Measurements from ENCODE around the gene ZNF423.

ZNF423 gene

DNA sequence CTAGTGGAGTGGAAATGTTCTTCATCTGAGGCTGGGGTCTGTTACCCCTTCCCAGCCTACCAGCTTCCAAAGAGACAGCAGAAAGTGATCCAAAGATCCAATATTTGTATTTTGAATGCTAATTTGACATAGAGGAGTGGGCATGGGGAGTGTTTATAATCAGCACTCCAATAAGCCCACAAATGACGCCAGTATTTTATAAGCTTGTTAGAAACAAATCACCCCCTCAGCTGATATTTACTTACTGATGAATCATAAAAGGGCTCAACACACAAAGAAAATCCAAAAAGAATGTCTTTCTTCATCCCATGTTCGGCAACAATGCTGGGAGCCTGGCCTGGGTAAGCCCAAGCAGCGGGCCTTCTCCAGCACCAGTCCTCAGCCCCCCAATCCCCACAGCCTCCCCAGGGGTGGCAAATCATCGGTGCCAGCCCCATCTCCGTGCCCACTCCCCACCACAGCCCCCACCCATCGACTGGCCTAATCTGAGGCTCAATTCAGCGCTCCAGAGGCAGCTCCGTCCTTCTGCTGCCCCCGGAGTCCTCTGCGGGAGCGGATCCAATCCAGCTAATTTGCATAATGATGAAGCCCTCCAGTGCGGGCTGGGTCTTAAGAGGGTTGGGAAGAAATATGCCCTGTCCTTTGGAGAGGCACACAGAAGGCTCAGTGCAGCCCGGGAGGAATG is 312.8 kb downstream of the ZNF423 start:
- no peak for DNase-seq

GRCh38 chr16:49542391-49542891 is 313.5 kb downstream of the ZNF423 start:
- DNase-seq, result peak; percentile 64

- DNase-seq, result no peak
Measured at GRCh38 chr16:49540836-49541235, 315.1 kb downstream of the ZNF423 start.

DNA sequence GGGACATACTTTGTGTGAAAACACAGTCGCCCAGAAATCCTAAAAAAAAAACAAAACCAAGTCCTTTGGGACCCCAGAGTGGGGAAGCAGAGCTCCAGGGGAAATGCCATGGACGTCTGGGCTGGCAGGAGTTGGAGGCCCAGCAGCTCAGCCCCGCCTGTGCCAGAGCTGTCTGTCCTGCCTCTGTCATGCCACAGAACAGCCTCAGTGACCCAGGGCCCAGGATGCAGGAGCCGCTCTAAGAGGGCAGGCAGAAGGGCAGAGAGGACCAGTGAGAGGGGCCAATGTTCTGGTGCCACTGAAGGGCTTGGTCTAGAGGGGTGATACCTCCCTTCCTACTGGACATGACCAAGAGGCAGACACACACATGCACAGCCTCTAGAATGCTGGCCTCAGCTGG is 316.2 kb downstream of the ZNF423 start:
- no peak for DNase-seq

DNA sequence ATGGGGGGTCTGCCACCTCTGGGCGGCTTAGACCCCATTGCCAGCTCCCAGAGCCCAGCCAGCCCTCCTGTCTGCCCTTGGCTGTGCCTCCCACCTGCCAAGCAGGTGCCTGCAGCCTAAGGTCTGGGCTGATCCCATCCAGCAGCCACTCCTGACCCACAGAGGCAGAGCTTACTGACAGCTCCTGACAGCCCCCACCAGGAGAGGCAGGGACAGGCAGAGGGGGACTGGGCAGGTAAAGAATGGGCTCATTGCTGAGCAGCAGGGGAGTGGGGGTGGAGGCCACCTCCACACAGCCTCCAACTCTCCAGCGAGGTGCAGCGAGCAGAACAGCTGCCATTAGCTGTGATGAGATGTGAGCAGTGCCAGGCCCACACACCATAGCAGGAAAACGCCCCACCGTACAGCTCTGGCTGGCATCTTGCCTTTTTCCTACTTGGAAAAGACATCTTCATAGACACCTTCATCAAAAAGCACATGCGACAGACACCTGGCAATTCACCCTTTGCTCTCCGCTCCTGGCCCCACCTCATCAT is 317.9 kb downstream of the ZNF423 start:
- no peak for DNase-seq

DNA sequence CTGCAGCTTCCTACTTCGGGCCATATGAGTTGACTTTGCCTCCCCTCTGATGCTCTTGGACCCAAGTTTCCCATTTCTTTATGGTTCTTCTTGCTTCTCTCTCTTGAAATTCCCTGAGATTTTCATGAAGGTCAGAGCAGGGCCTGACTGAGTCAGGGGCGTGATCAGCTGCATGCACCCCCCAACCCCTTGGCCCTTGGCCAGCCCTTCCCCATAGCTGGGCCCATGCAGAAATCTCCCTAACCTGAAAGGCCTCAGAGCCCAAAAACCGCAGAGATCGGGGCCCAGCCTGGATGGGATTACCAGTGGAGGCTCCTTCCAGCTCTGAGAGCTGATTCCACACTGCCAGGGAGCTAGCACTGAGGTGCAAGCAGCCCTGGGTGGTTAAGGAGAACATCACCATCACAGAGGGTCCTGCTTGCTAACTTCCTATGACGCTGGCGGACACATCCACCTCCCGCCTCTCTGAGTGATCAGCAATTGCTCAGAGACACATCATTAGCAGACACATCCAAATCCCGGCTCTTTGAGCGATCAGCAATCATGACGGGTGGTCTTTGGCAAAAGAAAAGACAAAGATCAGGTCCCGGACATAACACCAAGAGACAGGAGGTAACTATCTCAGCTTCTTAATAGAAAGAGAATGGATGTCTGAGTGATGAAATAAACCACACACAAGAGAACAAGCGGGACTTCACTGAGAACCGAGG is 320.9 kb downstream of the ZNF423 start:
- no peak for DNase-seq

DNA sequence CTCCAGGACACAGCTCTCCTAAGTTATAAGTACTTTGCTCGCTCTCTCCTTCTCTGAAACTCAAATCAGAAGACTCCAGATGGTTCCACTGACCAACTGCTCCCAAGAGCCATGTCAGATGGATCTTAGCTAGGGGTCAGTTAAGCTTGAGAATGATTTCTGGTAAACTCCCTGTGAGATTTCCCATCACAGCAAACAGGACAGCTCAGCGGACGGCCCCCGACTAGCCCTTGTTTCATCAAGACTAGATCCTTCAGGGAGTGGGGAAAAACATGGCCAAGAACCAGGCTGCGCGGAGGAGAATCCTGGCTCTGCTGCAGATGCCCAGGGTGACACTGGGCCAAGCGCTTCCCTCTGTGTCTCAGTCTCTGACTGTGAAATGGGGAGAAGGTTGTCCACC is 322.5 kb downstream of the ZNF423 start:
- no peak for DNase-seq

- no peak for DNase-seq
Measured at GRCh38 chr16:49532873-49533272, 323.0 kb downstream of the ZNF423 start.

DNA sequence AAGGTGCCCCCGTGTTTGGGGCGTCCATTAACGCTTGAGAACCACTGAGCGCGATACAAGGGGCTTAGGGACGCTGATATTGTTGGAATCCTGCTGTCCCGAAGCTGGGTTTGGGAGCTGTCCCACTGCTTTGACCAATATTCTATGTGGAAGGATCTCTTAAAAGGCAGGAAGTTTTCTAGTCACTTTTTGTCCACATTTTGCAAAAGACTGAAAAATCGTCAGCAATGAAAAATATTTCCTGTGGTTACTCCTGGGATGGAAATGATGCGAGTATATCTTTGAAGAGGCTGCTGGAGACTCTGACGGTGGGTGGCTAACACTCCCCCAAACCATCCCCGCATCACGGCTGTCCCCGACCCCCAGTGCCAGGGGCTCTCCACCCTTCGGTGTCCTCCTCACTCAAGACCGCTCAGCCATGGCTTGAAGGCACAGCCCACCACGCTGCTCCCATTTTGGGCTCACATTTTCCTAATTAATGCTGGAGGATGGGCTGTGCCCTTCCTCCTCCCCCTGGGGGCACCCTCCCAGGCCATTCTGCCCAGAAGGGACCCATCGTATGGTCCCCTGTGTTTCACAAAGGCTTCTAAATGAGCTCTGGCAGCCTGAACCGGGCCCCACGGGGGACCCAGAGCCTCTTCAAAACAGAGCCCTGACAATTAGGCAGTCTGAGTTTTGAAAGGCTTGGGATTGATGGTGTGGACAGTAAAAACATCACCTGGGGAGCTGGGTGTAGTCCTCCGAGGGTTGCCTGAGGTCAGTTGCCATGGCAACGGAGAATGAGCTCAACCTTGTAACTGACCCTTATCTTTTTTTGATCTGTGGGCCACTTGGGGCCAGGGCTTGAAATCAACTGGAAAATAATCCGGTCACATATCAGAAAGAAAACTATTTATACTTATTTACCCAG is 323.7 kb downstream of the ZNF423 start:
- no peak for DNase-seq

- no peak for DNase-seq
Measured at GRCh38 chr16:49531425-49531824, 324.5 kb downstream of the ZNF423 start.

GRCh38 chr16:49530427-49530970 is 325.4 kb downstream of the ZNF423 start:
- DNase-seq, result no peak

DNA sequence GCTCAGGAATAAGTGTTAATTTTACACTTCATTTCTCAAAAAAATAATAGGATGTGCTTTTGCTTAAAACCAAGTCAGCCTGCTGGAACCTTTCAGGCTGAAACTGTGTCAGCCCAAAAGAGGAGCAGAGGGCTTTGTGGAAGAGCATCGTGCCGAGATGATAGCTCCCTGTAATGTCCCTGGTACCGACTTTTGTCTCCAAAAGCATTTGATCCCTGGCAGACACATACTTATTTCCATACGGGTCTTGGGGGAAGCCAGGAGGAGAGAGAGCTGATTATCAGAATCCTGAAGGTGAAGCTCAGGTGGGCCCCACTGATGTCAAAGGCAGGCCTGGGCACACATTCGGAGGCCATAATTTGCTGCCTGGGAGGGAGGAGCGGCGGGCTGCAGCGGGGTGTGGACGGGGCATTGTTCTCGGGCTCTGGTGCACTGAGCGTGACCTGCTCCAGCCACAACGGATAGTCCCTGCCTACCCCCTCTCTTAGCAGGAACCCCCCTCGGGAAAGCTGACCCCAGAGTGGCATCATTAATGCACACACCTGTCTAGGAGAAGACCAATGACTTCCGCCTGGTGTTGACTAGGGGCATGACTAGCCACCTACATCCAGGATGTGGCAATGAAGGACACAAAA is 326.4 kb downstream of the ZNF423 start:
- no peak for DNase-seq

DNA sequence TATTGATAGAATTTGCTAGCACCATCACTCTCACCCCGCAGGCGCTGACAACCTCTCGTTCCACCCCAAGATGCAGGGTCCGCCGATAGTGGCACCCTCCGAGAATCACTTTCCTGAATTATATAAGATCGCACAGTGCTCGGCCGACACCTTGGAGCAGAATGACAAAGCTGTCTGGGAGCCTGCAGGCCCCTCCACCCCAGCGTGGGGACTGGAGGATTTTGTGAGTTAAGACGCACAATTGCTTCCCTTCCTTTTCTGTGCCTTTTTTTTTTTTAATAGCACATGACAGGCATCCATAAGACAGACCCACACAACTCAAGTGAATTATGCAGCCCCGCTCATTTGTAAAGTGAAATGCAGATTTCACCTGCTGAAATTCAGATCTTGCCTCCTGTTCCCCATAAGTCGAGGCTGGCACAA is 327.0 kb downstream of the ZNF423 start:
- DNase-seq, result no peak

GRCh38 chr16:49528060-49528865 is 327.6 kb downstream of the ZNF423 start:
- DNase-seq, result no peak

DNA sequence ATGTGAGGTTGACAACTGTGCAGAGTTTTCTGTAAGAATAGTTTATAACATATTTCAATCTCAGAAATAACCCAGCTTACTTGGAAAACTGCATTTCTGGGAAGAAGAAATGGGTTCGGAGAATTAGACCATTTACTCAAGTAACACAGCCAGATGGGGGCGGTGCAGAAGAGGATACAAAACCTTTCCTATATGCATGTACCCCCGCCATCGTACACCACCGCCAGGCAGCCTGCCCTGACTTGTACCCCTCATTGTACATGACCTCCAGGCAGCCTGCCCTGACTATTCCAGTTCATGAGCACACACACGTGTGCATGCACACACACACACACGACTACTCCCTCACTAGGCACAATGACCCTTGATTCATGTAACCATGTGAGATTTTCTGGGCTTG is 328.3 kb downstream of the ZNF423 start:
- no peak for DNase-seq

- peak; percentile 51 for DNase-seq
Measured at GRCh38 chr16:49526860-49527365, 329.0 kb downstream of the ZNF423 start.

DNA sequence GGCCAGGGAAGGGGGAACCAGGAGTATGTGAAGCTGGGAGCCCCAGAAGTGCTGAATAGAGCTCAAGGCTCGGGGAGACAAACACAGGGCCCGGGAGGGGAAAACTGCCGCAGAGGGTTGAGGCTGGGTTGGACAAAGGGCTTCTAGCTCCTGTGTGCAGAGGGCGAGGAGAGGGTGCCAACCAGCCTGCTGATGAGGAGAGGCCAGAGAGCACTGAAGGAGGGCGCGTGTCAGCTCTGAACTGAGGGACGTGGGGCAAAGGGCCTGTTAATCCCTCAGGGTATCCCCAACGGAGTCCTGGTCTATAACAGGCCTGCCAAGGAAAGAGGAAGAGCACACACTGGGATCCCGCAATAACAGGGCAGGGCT is 331.0 kb downstream of the ZNF423 start:
- no peak for DNase-seq

DNA sequence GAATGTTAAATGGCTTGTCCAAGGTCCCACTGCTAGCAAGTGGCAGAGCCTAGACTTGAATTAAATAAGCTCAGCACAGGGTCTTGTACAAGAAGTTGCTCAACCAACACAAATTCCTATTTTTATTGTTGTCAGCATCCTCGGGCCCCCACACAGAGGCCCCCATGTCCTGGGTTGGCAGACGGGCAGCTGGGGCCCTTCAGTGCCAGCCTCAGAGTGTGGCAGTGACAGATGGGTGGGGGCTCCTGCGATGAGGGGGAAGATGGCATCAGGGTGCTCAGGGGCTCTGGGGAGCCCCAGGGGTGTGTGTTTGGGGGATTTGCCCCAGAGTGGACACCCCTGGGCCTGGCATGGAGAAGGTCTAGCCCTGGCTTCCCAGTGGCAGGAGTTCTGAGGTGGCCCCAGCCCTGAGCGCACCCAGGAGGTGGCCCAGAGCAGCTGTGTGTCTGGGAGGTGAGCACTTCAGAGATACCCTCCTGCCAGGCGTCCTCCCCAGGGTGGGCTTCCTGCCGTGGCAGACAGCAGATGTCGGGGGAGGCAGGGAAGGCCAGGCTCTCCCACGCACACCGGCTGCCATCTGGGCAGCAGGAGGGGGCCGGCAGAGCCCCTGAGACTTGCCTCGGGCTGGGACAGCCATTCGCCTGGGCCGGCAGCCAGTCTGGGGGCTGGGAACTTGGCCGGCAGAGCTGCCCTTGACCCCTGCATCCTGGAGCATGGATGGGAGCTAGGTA is 331.5 kb downstream of the ZNF423 start:
- peak; percentile 89 for DNase-seq

GRCh38 chr16:49523435-49524159 is 332.3 kb downstream of the ZNF423 start:
- DNase-seq, result no peak

All from NCI-H2171 (cell line).